GM18517 (cell line): ENCODE data around the gene EFNA4.

Experiments
- ATAC-seq: cut with Tn5 transposase; IDR thresholded peaks from one replicate; pipeline ENCODE4 v1.9.1; 2021; ENCODE audit warnings: mild to moderate bottlenecking, moderate library complexity; ENCODE audit not compliant: unreplicated experiment

EFNA4 gene, protein sequence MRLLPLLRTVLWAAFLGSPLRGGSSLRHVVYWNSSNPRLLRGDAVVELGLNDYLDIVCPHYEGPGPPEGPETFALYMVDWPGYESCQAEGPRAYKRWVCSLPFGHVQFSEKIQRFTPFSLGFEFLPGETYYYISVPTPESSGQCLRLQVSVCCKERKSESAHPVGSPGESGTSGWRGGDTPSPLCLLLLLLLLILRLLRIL

DNA sequence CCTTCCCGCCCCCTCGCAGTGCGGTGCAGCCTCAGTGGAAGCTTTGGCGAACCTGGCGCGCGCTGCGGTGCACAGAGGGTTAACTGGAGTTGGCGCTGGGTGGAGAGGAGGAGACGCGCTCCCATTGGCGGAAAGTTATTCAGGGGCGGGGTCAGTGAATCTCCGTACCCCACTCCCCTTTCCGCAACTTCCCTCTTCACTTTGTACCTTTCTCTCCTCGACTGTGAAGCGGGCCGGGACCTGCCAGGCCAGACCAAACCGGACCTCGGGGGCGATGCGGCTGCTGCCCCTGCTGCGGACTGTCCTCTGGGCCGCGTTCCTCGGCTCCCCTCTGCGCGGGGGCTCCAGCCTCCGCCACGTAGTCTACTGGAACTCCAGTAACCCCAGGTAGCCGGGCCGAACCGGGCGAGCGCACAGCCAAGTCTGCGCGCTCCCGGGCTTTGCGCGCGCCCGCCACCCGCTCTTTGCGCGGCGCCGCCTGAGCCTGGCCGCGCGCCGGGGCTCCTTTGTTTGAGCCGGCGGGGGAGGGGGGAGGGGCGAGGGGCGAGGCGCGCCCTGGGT lies at the start of gene EFNA4:
EFNA4 (plus strand) TSS at position 191 of the 561 bp plus-strand sequence; CDS start at position 275, 84 bp downstream.
- peak; percentile 62 for ATAC-seq

DNA sequence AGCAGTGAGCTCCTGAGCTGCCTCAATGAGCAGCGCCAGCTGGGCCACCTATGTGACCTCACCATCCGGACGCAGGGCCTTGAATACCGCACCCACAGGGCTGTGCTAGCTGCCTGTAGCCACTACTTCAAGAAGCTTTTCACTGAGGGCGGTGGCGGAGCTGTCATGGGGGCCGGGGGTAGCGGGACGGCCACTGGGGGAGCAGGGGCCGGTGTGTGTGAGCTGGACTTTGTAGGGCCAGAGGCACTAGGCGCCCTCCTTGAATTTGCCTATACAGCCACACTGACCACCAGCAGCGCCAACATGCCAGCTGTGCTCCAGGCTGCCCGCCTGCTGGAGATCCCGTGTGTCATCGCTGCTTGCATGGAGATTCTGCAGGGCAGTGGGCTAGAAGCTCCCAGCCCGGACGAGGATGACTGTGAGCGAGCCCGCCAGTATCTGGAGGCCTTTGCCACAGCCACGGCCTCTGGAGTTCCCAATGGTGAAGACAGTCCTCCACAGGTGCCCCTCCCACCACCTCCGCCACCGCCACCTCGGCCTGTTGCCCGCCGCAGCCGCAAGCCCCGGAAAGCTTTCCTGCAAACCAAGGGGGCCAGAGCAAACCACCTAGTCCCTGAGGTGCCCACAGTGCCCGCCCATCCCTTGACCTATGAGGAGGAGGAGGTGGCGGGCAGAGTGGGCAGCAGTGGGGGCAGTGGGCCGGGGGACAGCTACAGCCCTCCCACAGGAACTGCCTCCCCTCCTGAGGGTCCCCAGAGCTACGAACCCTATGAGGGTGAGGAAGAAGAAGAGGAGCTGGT lies 48.6 kb upstream of the EFNA4 start:
- no peak for ATAC-seq

DNA sequence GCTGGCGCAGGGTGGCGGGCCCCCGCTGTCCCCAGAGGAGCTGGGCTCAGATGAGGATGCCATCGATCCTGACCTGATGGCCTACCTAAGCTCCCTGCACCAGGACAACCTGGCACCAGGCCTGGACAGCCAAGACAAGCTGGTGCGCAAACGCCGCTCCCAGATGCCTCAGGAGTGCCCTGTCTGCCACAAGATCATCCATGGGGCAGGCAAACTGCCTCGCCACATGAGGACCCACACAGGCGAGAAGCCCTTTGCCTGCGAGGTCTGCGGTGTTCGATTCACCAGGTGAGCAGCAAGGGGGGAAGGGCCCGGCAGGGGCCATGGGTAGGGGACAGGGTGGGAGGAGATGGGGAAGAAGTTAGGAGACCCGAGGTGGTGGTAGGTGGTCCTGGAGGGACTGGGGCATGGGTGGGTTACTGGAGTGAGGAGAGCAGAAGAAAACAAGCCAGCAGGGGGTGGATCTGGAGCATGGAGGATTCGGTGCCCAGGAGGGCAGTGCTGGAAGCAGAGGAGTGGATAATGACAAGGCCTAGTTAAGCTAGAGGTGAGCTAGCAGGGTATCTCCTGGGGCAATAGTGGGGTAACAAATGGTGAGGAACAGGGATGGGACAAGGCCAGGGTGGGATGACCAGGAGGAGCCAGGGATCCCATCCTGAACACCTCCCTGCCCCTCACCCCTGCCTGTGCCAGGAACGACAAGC lies 47.9 kb upstream of the EFNA4 start:
- no peak for ATAC-seq

DNA sequence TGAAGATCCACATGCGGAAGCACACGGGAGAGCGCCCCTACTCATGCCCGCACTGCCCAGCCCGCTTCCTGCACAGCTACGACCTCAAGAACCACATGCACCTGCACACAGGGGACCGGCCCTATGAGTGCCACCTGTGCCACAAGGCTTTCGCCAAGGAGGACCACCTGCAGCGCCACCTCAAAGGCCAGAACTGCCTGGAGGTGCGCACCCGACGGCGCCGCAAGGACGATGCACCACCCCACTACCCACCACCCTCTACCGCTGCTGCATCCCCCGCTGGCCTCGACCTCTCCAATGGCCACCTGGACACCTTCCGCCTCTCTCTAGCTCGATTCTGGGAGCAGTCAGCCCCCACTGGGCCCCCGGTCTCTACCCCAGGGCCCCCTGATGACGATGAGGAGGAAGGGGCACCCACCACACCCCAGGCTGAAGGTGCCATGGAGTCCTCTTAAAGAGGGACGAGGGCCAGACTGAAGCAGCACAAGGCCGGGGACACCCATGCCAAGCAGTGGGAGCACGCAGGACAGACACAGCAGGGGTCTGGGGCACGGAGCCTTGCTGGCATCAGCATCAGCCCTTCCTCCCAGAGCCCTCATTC lies 47.2 kb upstream of the EFNA4 start:
- ATAC-seq = no peak

DNA sequence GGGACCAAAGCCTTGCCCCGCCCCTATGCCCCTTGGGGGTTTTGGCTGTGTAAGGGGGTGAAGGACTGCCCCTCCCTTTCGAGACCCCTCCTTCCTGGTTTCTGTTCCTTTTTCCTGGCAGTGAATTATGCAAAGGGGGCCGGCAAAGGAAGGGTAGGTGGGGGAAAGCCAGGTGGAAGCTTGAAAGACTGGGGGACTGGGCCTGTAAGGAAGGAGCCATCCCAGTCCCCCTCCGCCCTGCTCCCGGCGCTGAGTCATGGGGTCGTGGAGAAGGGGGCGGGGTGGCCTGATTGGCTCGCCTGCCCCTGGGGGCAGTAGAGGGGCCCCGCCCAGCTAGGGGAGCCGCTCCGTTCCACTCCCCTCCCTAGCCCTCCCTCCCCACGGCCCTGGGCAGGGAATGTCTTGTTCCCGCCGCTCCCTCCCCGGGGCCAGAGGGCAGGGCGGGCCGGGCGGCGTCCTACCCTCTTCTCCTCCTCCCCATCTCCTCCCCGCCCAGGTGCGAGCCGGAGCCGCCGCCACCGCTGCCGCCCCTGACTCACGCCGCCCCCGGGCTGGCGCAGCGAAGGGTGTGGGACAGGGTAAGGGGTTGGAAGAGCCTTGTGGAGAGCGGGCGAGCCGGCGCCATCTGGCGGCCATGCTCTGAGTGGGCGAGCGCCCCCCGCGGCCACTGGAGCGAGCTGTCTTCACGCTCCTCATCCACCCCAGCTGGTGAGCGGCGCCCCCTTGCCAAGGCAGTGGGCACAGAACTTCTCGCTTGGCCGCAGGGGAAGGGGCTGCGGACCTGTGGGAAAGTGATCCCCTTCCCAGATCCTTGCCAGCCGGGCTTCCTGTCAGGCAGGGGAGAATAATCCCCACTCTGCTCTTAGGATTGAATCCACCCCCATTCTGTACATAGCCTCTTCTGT lies 46.2 kb upstream of the EFNA4 start:
- peak; percentile 83 for ATAC-seq

DNA sequence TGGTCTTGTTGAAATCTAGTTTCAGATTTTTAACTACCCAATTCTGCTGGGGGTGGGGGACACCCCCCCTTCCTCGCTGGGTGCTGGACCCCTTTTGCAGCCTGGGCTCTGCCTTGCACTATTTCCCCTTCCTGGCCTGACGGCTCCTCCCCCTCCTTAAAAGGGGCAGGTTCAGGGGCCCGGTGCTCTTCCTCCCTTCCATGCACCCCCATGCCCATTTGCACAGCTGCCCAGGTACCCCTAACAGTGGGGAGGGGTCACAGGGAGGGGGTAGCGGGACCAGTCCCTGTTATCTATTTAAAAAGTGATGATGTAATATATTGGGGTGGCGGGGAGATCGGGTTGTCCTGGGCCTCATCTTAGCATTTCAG lies 45.6 kb upstream of the EFNA4 start:
- ATAC-seq = no peak

DNA sequence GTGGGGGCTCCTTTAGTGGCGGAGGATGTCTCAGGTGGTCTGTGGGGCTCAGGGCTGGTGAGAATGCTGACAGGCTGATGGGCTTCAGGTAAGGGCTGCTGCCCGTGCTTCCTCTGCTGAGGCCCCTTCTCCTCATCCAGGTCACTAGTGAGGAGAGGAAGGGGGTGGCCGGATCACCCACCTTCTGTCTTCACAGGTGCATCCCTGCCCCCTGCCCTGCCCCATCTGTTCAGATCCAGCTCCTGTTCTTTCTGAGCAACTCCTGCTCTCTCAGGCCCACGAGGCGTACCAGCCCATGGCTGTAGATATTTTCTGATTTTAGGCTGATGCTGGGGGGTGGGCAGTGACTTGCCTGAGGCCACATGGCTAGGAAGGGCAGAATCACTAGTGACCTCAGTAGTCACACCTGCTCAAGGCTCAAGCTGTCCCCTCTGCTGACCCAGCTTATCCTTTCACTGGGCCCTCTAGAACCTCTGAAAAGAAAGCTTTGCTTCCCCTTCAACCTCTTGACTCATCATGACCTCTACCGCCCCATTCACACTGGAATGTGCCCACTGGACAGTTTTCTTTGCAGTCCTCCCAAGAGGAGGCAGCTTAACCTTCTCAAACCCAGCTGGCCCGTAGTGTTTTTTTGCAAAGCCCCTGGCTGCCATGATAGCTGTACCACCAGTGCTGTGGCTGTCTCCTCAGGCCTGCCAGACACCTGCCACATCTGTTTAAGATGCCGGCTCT lies 44.8 kb upstream of the EFNA4 start:
- no peak for ATAC-seq

DNA sequence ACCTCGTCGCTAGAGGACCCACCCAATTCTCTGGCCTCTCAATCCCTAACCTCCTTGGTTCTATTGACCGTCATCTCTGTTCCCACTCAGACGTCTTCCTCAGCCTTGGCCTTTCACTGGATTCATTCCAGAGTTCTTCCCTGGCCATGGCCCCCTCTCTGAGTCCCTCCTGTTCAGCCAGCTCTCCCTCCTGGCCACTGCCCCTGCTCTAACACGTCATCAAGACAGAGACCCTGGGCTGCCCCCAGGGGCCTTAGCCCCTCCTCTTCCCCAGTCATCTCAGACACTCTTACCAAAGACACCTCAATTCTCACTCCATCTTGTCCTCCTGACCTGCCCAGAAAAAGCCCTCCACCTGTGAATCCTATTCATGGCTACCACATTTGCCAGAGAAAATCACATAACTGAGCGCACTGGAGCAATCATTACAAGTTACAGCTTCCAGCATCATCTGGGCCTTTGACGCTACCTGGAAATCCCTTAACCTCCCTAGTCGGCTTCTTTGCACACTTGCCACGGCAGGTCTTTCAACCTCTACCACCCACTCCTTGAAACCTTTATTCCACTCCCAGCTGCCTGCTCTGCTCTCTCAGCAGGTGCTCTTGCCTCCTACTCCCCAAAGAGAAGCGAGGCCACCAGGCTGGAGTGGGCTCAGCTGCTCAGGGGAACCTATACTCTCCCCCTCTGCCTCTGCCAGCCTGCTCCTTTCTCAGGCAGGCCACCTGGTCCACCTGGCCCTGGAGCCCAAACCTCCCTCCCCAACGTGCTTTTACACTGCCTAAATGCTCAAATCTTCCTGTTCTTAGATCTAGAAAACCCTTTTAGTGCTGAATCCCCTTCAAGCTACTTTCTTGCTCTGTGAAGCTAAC lies 43.9 kb upstream of the EFNA4 start:
- no peak for ATAC-seq

DNA sequence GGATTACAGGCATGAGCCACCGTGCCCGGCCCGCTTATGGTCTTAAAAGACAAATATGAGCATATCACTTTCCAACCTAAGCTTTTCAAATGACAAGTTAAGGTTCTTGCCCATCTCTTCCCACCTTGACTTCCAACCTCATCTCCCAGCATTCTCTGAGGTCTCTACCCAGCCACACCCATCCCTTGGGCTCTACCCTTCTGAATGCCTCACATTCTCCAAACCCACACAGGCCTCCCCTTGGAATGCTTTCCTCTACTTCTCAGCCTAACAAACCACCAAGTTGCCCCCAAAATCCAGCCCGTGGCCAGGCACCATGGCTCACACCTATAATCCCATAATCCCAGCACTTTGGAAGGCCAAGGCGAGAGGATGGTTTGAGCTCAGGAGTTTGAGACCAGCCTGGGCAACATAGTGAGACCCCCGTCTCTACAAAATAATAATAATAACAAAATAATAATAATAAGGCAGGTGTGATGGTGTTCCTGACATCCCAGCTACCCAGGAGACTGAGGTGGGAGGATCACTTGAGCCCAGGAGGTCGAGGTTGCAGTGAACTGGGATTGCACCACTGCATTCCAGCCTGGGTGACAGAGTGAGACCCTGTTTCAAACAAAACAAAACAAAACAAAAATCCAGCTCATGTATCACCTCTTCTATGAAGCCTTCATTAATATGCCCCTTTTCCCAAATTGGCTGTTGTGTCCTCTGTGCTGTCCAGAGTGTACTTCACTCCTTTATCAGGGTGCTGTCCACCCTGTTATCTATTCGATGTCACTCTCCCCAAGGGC lies 41.2 kb upstream of the EFNA4 start:
- no peak for ATAC-seq

DNA sequence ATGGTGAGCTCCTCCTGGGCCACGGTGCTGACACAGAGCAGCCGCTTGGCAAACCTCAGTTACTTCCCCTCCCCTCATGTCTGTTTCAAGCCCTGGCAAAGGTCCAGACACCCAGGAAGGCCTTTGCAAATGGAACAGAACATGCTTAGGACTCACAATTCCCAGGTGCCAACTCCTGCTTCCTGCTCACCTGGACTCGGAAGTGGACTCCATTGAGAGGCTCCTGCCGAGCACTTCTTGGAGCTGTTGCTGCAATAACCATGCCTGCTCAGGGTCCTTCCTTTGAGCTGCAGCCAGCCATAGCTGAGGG lies 40.7 kb upstream of the EFNA4 start:
- no peak for ATAC-seq

DNA sequence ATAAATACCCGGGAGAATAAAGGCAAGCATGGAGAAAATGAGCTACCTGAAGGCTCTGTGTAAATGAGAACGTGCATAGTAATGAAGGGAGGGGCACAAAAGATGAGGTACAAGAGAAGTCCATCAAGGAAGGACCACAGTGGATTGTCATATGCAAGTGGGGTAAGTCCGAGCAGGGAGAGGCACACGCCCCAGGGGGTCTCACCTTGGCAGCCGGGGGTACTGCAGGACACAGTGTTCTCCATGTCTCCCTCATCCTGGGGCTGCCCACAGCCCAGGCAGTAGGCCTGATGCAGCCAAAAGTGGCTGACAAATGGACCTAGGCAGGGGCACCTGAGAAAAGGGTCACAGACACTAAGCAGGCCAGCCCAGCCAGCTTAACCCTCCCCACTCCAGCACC lies 39.9 kb upstream of the EFNA4 start:
- ATAC-seq = no peak

DNA sequence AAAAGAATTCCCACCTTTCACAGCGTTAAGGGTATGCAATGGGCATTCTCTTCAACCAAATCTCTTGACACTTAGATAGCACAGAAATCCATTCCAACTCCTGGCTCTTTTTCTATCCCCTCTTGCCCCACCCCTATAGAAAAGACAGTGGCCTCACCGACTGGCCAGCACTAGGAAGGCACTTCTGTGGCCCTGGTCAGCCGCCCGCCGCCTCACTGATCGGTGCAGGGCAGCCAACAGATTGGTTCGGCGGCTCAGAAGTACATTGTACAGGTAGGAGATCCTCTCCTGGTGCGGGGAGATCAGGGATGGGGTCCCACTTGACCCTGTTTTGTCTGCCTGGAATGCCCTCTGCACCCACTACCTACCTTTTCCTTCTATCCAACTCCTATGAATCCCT lies 39.2 kb upstream of the EFNA4 start:
- ATAC-seq = no peak

DNA sequence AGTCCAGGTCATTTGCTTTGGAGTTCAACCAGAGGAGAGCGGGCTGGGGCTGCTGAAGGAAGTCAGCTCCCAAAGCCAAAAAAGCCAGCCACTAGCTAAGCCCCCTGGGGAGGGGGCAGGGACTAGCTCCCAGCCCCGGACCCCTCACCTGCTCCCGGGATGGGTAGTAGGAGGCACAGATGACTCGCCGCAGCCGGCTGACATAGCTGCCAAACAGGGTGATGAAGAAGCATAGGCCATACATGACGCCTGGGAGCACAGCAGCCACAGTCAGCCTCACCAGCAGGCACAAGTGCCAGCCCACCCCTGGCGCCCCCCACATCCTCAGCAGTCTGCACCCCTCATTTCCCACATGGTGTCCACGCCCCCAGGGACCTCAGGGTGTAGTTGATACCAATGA lies 37.4 kb upstream of the EFNA4 start:
- ATAC-seq = no peak

DNA sequence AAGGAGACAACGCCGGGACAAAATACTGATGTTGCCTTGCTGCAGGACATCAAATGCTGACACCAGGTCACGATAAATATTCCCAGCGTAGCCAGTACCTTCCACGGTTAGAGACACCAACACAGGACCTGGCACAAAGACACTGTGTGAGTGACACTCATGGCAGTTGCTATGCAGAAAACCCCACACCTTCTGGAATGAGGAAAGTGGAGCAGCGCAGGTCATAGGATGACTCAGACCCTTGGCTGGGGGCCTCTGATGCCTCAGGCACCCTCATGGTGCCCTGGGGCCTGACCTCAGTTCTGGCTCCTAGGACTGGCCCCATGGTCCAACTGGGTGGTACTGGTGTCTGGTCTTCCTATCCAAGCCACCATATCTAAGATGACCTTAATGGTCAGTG lies 37.0 kb upstream of the EFNA4 start:
- no peak for ATAC-seq

DNA sequence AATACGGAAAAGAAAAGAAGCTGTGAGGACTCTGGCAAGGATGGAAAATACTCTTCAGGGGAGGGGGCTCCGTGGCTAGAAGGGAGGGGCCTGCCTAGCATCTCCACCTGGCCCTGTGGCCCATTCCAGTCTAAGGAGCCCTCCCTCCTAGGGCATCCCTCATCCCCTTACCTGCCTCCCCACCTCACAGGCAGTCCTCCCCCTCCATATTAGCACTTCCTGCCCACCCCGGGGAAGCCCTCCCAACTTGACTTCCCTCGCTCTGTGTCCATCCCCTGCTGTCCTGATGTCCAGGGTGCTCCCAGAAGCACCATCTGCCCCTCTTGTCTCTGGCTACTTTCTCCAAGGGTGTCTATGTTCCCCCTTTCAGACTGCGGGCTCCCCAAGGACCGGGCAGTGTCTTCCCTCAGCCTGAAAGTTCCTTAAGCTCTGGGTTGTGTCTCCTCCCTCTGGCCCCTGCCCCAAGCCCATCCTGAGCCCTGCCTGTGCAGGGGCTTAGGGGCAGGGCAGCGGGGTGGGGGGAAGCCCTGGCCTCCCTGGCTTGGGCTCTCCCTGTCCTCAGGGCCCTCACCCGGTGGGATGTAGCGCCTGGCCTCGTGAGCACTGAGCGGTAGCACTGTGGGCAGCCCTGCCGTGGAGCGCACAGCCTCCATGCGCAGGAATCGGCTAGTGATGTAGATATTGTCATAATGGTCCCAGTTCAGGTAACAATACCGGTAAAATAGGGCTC lies 33.9 kb upstream of the EFNA4 start:
- ATAC-seq = no peak

DNA sequence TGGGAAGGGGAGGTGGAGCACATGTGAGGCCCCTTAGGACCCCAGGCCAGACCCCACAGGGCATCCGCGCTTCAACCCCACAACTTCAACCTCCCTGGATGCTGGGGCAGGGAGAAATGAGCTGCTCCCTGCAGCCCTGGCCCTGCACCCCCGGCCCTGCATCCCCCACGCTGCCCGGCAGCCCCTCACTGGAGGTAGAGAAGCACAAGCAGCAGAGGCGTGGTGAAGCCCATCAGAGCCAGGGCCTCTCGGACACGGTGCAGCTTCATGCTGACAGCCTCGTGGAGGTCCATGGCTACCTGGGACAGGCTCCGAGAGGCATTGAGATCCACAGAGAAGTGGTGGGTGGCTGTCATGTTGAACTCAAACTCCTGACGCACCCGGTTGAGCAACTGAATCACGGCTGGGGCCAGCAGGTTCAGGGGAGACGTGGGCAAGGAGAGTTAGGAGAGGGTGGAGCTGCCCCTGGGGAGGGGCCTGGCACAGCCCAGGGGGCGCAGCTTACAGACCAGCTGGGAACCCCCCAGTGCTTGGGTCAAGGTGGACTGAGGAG lies 33.2 kb upstream of the EFNA4 start:
- ATAC-seq = no peak

DNA sequence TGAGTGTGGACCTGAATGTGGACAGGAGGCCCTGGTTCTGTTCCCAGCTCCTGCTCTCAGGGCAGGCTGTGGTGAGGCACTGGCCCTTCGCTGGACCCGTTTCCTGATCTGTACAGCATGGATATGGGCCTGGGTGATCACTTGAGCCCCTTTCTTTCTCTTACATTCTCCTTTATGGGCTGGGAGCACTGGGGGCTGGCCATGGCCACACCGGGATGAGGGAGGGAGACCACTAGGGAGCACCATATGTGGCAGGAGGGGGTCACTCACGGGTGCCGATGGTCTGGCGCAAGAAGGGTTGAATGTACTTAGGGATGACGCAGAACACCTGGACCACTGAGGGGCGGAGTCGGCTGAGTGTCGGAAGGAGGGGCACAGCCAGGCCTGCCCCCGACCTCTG lies 32.6 kb upstream of the EFNA4 start:
- no peak for ATAC-seq
